HUES6 (cell line): ENCODE results near the gene MMP2.

Source experiments
- H3K27ac ChIP-seq: 2 replicates; pipeline ENCODE4 v1.7.0; 2013; ENCODE audit warnings: low read depth, mild to moderate bottlenecking, low read length, inconsistent platforms
- H3K27me3 ChIP-seq: 2 replicates; pipeline ENCODE4 v1.6.1; 2013; ENCODE audit warnings: low read length; ENCODE audit not compliant: control insufficient read depth, insufficient read depth
- H3K36me3 ChIP-seq: 2 replicates; pipeline ENCODE4 v1.6.1; 2013; ENCODE audit warnings: low read length; ENCODE audit not compliant: control insufficient read depth, insufficient read depth
- H3K4me1 ChIP-seq: 2 replicates; pipeline ENCODE4 v1.6.1; 2013; ENCODE audit warnings: low read length; ENCODE audit not compliant: control insufficient read depth, insufficient read depth
- H3K4me3 ChIP-seq: 2 replicates; pipeline ENCODE4 v1.5.1; 2013; ENCODE audit warnings: low read depth, low read length
- H3K9ac ChIP-seq: one replicate; pipeline ENCODE4 v1.6.1; 2013; ENCODE audit warnings: mild to moderate bottlenecking, low read length
- H3K9me3 ChIP-seq: 2 replicates; pipeline ENCODE4 v1.6.1; 2013; ENCODE audit warnings: low read depth, low read length; ENCODE audit not compliant: control insufficient read depth, insufficient read depth

Gene MMP2

DNA sequence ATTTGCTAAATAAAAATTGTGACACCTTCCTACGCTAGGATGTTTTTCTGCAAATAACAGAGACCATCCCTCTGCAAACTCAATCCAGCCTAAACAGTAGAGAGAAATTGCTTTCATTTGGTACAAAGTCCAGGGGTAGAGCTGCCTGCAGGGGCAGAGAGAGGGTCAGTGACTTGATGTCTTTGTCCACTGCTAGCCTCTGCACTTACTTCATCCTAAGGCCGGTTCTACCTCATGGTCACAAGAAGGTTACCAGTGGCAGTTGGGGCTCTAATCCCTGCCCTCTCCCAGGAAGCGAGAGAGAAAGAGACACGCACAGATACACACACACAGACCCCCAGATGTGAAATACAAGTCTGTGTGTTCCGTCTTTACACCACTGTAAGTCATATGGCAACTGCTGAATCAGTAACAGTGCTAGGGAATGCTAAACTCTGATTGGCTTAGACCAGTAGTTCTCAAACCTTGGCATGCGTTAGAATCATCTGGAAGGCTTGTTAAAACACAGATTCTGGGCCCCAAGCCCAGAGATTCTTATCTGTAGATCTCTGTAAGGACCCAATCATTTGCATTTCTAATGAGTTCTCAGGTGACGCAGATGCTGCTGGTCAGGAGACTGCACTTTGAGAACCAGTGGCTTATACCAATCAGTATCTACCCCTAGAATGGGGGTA lies 16.8 kb downstream of the MMP2 start:
- Histone ChIP-seq H3K27me3 (no peaks in the 10 kb centered on the region), H3K4me3 (no peak overlapping the region), H3K4me1 (peaks cover 9% of the 10 kb centered on the region), H3K9me3 (no peaks in the 10 kb centered on the region), H3K27ac (no peak overlapping the region), H3K9ac (no peak overlapping the region), H3K36me3 (peaks cover 64% of the 10 kb centered on the region; the same call in 1 of the 2 replicates)

DNA sequence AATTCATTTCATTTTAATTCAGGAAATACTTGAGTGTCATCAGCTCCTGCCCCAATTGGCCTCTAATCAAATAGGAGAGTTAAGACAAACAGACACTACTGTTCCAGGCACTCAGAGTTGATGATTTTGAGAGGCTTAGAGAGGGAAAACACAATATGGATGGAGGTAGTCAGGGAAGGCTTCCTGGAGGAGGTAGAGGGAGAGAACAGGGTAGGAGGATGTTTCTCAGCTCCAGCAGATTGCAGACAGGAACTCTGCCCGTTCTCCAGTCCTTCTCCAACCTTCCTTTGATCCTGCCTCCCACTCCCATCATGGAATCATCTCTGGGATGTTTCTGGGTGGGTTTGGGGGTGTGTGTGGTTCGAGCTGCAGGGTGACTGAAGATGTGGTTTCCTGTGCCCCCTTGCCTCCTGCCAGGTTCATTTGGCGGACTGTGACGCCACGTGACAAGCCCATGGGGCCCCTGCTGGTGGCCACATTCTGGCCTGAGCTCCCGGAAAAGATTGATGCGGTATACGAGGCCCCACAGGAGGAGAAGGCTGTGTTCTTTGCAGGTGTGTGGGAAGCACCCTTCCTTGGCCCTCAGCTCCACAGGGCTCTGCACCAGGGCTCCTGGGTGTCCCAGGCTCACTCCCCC lies 17.6 kb downstream of the MMP2 start:
- Histone ChIP-seq H3K27me3 (no peaks in the 10 kb centered on the region), H3K36me3 (peaks cover 65% of the 10 kb centered on the region; the same call in 1 of the 2 replicates), H3K27ac (no peak overlapping the region), H3K9me3 (no peaks in the 10 kb centered on the region), H3K4me3 (no peak overlapping the region), H3K9ac (no peak overlapping the region), H3K4me1 (peaks cover 9% of the 10 kb centered on the region)

DNA sequence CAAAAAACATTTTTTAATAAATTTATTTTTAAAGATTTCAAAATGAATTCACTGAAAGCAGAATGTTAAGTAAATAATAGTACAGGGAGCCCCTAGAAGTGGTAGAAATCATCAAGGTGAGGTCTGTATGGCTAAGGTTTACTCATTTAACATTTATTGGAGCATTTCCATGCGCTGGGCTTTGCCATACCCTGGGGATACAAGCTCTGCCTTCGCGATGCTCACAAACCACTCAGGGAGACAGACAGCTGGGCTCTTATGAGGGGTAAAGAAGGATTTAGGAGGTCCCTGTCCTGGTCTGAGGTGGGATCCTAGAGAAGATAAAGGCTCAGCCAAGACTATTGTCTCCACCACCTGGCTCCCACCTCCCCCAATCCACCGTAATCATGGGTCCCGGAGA lies 18.6 kb downstream of the MMP2 start:
- Histone ChIP-seq H3K4me3 (no peak overlapping the region), H3K27ac (no peak overlapping the region), H3K4me1 (peaks cover 10% of the 10 kb centered on the region), H3K36me3 (peaks cover 65% of the 10 kb centered on the region; the same call in 1 of the 2 replicates), H3K27me3 (no peaks in the 10 kb centered on the region), H3K9ac (no peak overlapping the region), H3K9me3 (no peaks in the 10 kb centered on the region)

DNA sequence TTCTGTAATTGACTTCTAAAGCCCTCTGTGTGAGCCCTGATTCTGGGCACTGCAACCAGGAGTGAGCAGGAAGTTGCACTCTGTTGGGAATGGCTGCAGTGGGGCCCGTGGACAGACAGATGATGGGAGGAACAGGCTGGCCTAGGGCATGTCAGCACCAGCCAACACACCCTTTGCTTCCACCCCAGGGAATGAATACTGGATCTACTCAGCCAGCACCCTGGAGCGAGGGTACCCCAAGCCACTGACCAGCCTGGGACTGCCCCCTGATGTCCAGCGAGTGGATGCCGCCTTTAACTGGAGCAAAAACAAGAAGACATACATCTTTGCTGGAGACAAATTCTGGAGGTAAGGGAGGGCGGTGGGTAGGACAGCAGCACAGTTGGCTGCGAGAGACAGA lies 19.1 kb downstream of the MMP2 start:
- Histone ChIP-seq H3K9me3 (no peaks in the 10 kb centered on the region), H3K27ac (no peak overlapping the region), H3K4me3 (no peak overlapping the region), H3K36me3 (peaks cover 63% of the 10 kb centered on the region; the same call in 1 of the 2 replicates), H3K27me3 (no peaks in the 10 kb centered on the region), H3K9ac (no peak overlapping the region), H3K4me1 (peaks cover 15% of the 10 kb centered on the region)

DNA sequence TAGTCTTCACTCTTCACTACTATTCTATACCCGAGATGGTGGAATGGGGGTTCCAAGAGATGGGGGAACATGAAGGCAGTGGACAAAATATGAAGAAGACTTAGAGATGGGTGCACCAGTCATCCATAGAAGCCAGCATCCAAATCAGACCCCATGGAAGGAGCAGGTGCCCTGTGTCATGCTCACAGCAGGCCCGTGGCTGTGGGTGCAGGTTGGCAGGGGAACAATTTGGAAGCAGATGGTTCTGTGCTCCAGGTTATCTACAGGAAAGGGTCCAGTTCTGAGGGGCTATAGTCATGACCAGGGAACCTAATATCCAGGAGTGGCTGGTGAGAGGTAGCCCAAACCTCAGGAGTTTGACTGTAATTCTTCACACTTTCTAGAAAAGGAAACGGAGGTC lies 20.3 kb downstream of the MMP2 start:
- Histone ChIP-seq H3K4me3 (no peak overlapping the region), H3K36me3 (peaks cover 60% of the 10 kb centered on the region; the same call in 1 of the 2 replicates), H3K9ac (no peak overlapping the region), H3K4me1 (peaks cover 17% of the 10 kb centered on the region), H3K9me3 (no peaks in the 10 kb centered on the region), H3K27ac (no peak overlapping the region), H3K27me3 (no peaks in the 10 kb centered on the region)

DNA sequence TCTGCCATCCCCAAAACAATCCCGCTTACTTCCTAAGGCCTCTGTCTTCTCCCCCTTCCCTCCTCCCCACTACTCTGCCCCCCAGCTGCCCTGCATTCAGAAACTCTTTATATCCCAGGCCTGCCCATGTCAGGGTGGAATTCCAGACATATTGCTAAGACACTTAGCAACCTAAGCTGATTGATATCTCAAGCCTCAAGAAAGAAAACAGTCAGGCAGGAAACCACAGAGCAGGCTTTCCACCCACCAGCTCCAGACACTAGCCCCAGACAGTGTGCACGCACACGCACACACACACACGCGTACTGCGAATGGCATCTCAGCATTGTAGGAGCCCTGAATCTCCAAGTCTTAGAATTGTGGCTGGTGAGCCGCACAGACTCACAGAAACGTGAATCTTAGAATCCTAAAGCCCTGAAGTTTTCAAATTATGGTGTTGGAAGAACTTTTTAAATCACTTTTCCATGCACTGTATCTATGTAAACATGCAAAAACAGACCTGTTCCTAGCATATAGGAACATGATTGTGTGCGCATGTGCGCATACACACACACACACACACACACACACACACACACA lies 21.0 kb downstream of the MMP2 start:
- H3K4me1 ChIP-seq = peaks cover 17% of the 10 kb centered on the region
- H3K9ac ChIP-seq = peak overlapping the region; percentile 17
- peaks cover 52% of the 10 kb centered on the region; the same call in 1 of the 2 replicates for H3K36me3 ChIP-seq
- no peaks in the 10 kb centered on the region for H3K9me3 ChIP-seq
- no peaks in the 10 kb centered on the region for H3K27me3 ChIP-seq
- no peak overlapping the region for H3K4me3 ChIP-seq
- H3K27ac ChIP-seq = no peak overlapping the region

DNA sequence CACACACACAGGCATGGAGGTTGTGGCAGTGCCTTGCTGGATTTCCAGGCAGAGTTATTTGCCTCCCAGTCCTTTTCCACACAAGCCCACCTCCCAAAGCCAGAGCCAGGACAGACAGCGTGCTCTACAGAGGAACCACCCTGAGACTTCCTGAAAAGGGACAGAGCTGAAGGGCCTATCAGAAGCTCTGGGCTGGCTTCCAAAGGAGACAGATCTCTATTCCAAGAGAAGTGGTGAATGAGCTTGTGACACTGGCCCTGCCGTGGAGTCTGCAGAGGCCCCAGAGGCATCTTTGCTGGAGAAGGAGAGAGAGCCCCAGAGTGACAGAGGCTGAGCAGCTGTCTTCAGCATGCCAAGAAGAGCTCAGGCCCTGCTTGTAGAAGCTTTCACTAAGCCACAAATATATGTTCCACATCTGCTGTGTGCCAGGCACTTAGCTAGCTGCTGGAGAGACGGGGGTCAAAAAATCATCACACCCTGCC lies 21.6 kb downstream of the MMP2 start:
- Histone ChIP-seq H3K9me3 (no peaks in the 10 kb centered on the region), H3K9ac (peak overlapping the region; percentile 17), H3K27ac (no peak overlapping the region; the same call in 1 of the 2 replicates), H3K27me3 (no peaks in the 10 kb centered on the region), H3K4me3 (no peak overlapping the region), H3K4me1 (peaks cover 17% of the 10 kb centered on the region), H3K36me3 (peaks cover 53% of the 10 kb centered on the region)

DNA sequence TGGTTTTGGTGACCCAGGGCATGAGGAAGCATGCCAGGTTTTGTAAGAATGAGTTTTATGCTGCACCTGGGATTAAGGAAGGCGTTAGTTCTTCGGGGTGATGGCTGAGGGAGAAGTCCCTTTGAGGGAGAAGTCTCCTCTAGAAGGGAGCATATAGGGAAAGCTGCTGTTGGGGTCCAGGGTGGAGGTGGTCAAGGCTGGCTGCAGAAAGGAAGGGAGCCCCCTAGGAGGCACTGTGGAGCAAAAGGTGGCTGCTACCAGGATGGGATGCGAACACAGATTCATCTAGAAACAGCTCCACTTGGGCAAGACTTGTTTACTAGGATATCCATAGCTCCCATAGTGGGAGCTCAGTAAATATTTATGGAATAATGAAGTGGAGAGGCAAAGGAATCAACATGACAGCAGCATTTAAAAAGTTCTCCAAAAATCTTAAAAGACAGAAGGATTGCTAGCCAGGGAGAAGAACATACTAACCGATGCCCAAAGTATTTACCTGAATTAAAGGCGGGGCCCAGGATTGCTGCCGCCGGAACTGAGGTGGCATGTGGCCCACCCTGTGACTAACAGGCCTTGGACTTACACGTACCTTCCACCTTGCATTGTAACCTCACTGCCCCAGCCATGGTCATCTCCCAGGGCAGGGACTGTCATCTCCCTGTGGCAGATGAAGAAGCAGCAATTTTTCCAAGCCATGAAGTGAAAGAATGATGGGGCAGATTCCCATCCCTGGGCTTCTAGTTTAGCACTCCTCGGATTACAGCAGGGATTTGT lies 22.7 kb downstream of the MMP2 start:
- no peak overlapping the region for H3K9ac ChIP-seq
- H3K4me3 ChIP-seq = no peak overlapping the region
- no peaks in the 10 kb centered on the region for H3K9me3 ChIP-seq
- H3K4me1 ChIP-seq = peaks cover 10% of the 10 kb centered on the region; the same call in 1 of the 2 replicates
- H3K27ac ChIP-seq = no peak overlapping the region
- H3K36me3 ChIP-seq = peaks cover 57% of the 10 kb centered on the region
- no peaks in the 10 kb centered on the region for H3K27me3 ChIP-seq

DNA sequence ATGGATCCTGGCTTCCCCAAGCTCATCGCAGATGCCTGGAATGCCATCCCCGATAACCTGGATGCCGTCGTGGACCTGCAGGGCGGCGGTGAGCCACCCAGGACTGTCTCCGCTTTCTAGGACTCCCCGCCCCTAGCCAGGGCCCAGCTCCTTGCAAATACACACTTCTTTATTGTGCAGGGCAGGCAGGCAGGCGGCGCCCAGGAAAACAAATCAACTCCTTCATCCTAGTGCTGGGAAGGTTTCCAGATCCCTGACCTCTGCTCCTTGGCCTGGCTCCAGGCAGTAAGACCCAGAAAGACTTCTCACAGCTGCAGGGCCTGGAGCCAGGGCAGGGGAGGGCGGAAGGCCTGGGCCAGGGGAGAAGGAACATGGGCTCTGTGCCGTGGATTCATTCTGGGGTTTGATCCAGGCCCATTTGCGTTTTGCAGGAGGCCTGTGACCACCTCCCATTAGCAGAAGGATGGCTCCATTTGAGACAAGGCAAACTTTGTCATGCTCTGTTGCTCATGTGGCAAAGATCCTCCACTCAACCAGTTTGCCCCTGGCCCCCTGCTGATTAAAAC lies 23.9 kb downstream of the MMP2 start:
- H3K4me1 ChIP-seq = peaks cover 10% of the 10 kb centered on the region; the same call in 1 of the 2 replicates
- peak overlapping the region; percentile 14 for H3K9ac ChIP-seq
- H3K27me3 ChIP-seq = no peaks in the 10 kb centered on the region
- no peak overlapping the region for H3K27ac ChIP-seq
- no peak overlapping the region for H3K4me3 ChIP-seq
- no peaks in the 10 kb centered on the region for H3K9me3 ChIP-seq
- peaks cover 51% of the 10 kb centered on the region for H3K36me3 ChIP-seq

DNA sequence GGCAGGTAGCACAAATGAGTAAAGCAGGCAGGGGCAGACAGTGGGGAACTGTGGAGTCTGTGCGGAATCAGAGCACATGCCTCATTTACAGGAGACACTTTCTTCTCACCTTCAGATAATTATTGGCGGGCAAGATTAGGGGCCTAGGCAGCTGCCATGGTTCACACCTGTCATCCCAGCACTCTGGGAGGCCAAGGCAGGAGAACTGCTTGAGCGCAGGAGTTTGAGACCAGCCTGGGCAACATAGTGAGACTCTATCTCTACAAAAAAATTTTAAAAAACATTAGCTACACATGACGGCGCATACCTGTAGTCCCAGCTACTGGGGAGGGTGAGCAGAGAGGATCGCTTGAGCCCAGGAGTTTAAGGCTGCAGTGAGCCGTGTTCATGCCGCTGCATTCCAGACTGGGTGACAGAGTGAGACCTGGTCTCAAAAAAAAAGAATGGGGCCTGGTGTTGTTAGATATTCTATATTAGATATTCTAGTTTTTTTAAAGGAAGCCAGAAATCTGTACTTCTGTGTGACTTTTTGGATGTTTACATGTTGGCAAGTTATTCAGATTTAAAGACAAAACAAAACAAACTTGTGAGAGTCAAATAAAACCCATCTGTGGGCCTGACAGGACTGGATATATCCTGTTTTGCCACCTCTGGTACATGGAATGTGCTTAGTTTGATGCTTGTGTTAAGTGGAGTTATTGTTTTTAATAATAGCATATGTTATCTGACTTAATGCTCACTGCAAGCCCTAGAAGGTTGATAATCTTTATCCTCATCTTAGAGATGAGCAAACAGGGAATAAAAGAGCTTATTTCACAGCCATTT lies 24.9 kb downstream of the MMP2 start:
- peaks cover 14% of the 10 kb centered on the region; the same call in 1 of the 2 replicates for H3K4me1 ChIP-seq
- H3K4me3 ChIP-seq = no peak overlapping the region
- no peak overlapping the region for H3K9ac ChIP-seq
- H3K36me3 ChIP-seq = peaks cover 45% of the 10 kb centered on the region
- H3K27me3 ChIP-seq = no peaks in the 10 kb centered on the region
- H3K27ac ChIP-seq = no peak overlapping the region
- H3K9me3 ChIP-seq = no peaks in the 10 kb centered on the region
